ENCODE data around the gene PAAF1.

The PAAF1 gene

GRCh38 chr11:73852049-73852448 is 24.8 kb upstream of the PAAF1 start:
- no peak for TF ChIP-seq CTCF (conservative IDR thresholded peaks at IDR 0.05; ENCODE audit: low read depth, low read length)
- H3K4me3 ChIP-seq (ENCODE audit: low read length), result no peak overlapping the region
- DNase-seq (ENCODE audit: low read depth), result no peak

- no peak overlapping the region for H3K4me3 ChIP-seq (ENCODE audit: low read length)
- DNase-seq (ENCODE audit: low read depth), result no peak
- TF ChIP-seq CTCF (conservative IDR thresholded peaks at IDR 0.05; ENCODE audit: low read depth, low read length), result no peak
Measured at GRCh38 chr11:73854680-73855079, 22.1 kb upstream of the PAAF1 start.

GRCh38 chr11:73856031-73856567 is 20.7 kb upstream of the PAAF1 start:
- H3K4me3 ChIP-seq (ENCODE audit: low read length), result no peak overlapping the region
- TF ChIP-seq CTCF (conservative IDR thresholded peaks at IDR 0.05; ENCODE audit: low read depth, low read length), result no peak
- no peak for DNase-seq (ENCODE audit: low read depth)

- TF ChIP-seq CTCF (conservative IDR thresholded peaks at IDR 0.05; ENCODE audit: low read depth, low read length), result no peak
- DNase-seq (ENCODE audit: low read depth), result no peak
- no peak overlapping the region for H3K4me3 ChIP-seq (ENCODE audit: low read length)
Measured at GRCh38 chr11:73859671-73860070, 17.1 kb upstream of the PAAF1 start.

GRCh38 chr11:73860202-73860601 is 16.6 kb upstream of the PAAF1 start:
- DNase-seq (ENCODE audit: low read depth), result no peak
- H3K4me3 ChIP-seq (ENCODE audit: low read length), result no peak overlapping the region
- no peak for TF ChIP-seq CTCF (conservative IDR thresholded peaks at IDR 0.05; ENCODE audit: low read depth, low read length)

- TF ChIP-seq CTCF (conservative IDR thresholded peaks at IDR 0.05; ENCODE audit: low read depth, low read length), result no peak
Measured at GRCh38 chr11:73862986-73863385, 13.8 kb upstream of the PAAF1 start.

GRCh38 chr11:73866095-73866579 is 10.7 kb upstream of the PAAF1 start:
- no peak for TF ChIP-seq CTCF (conservative IDR thresholded peaks at IDR 0.05; ENCODE audit: low read depth, low read length)
- no peak for DNase-seq (ENCODE audit: low read depth)
- no peak overlapping the region for H3K4me3 ChIP-seq (ENCODE audit: low read length)

More at GRCh38 chr11:73862986-73863385, 13.8 kb upstream of the PAAF1 start:
- DNase-seq (ENCODE audit: low read depth), result no peak
- no peak overlapping the region for H3K4me3 ChIP-seq (ENCODE audit: low read length)
